Effector memory CD8-positive, alpha-beta T cell (primary cell): ENCODE measurements around the gene CFD.
"Not testable (repeated sequence)": the region's sequence is repeated elsewhere in the genome, so short reads cannot be mapped to it uniquely, and the experiment has no call there.

Experiments
- ATAC-seq: fragments of 150-1000 bp; cut with Tn5 transposase; replicated peaks from 2 replicates; pipeline ENCODE4 v1.10.0; 2021; ENCODE audit warnings: mild to moderate bottlenecking, moderate library complexity
- DNase-seq, 3 experiments: peaks; one replicate each; pipeline ENCODE4 v3.0.0; 2021
- H3K27ac Mint-ChIP-seq, 2 donors: one replicate each; pipeline ENCODE4 v1.8.0; 2022; ENCODE audit warnings: mild to moderate bottlenecking in 2 of 2, mixed read lengths in 2 of 2, moderate library complexity in 2 of 2
- H3K27me3 Mint-ChIP-seq, 2 donors: one replicate each; pipeline ENCODE4 v1.8.0; 2022; ENCODE audit warnings: mixed read lengths in 2 of 2
- H3K36me3 Mint-ChIP-seq: one replicate; pipeline ENCODE4 v1.8.0; 2022; ENCODE audit warnings: mild to moderate bottlenecking, moderate library complexity, mixed read lengths; ENCODE audit not compliant: insufficient read depth
- H3K4me1 Mint-ChIP-seq, 2 donors: one replicate each; pipeline ENCODE4 v1.8.0; 2022; ENCODE audit warnings: low read depth in 2 of 2, mixed read lengths in 2 of 2
- H3K4me3 Mint-ChIP-seq, 2 donors: one replicate each; pipeline ENCODE4 v1.8.0; 2022; ENCODE audit warnings: mild to moderate bottlenecking in 2 of 2, mixed read lengths in 2 of 2, moderate library complexity in 2 of 2
- H3K9me3 Mint-ChIP-seq, 2 donors: one replicate each; pipeline ENCODE4 v1.8.0; 2022; ENCODE audit warnings: mixed read lengths in 2 of 2

CFD gene

GRCh38 chr19:850221-850978 is 9.1 kb upstream of the CFD start:
- H3K4me3 Mint-ChIP-seq, result no peak overlapping the region
- peaks cover 3% of the 10 kb centered on the region for H3K36me3 Mint-ChIP-seq
- H3K9me3 Mint-ChIP-seq, result no peaks in the 10 kb centered on the region
- no peak overlapping the region for H3K27ac Mint-ChIP-seq
- peaks cover 2 to 4% of the 10 kb centered on the region in 2 donors for H3K4me1 Mint-ChIP-seq
- ATAC-seq, result no peak
- no peak for DNase-seq
- peaks cover 30 to 53% of the 10 kb centered on the region in 2 donors for H3K27me3 Mint-ChIP-seq

- Mint-ChIP-seq H3K4me1 (peaks cover 2 to 4% of the 10 kb centered on the region in 2 donors), H3K9me3 (no peaks in the 10 kb centered on the region), H3K27ac (no peak overlapping the region), H3K27me3 (peaks cover 25 to 47% of the 10 kb centered on the region in 2 donors), H3K4me3 (no peak overlapping the region), H3K36me3 (peaks cover 3% of the 10 kb centered on the region)
- DNase-seq (no peak), ATAC-seq (no peak)
Measured at GRCh38 chr19:850979-851335, 8.5 kb upstream of the CFD start.

GRCh38 chr19:852136-853013 is 7.1 kb upstream of the CFD start, which contains the start of gene ELANE:
ELANE (plus strand) TSS chr19:852303; CDS start chr19:852329, 26 bp downstream.
- H3K9me3 Mint-ChIP-seq, result no peaks in the 10 kb centered on the region
- H3K36me3 Mint-ChIP-seq, result no peaks in the 10 kb centered on the region
- no peak within 1 kb of the TSS for H3K27ac Mint-ChIP-seq
- H3K4me1 Mint-ChIP-seq, result peaks cover 1 to 3% of the 10 kb centered on the region in 2 donors
- H3K4me3 Mint-ChIP-seq, result no peak within 1 kb of the TSS
- H3K27me3 Mint-ChIP-seq, result peaks cover 15 to 37% of the 10 kb centered on the region in 2 donors
- ATAC-seq (no peak), DNase-seq (no peak)

GRCh38 chr19:853014-853585 is 6.4 kb upstream of the CFD start:
- Mint-ChIP-seq H3K4me1 (peaks cover 2 to 3% of the 10 kb centered on the region in 2 donors), H3K36me3 (no peaks in the 10 kb centered on the region), H3K4me3 (no peak overlapping the region), H3K27me3 (peaks cover 9 to 37% of the 10 kb centered on the region in 2 donors), H3K9me3 (no peaks in the 10 kb centered on the region), H3K27ac (no peak overlapping the region)
- no peak for DNase-seq
- no peak for ATAC-seq

GRCh38 chr19:853614-854220 is 5.7 kb upstream of the CFD start:
- DNase-seq, result not testable (repeated sequence)
- peaks cover 3 to 34% of the 10 kb centered on the region in 2 donors for H3K27me3 Mint-ChIP-seq

GRCh38 chr19:854549-854948 is 4.9 kb upstream of the CFD start:
- Mint-ChIP-seq H3K27ac (no peak overlapping the region), H3K9me3 (no peaks in the 10 kb centered on the region), H3K4me1 (peaks cover 2 to 3% of the 10 kb centered on the region in 2 donors), H3K4me3 (no peak overlapping the region), H3K36me3 (no peaks in the 10 kb centered on the region), H3K27me3 (peaks cover 0 to 25% of the 10 kb centered on the region in 2 donors)
- ATAC-seq (no peak), DNase-seq (no peak)

More at GRCh38 chr19:853614-854220, 5.7 kb upstream of the CFD start:
- not testable (repeated sequence) for H3K36me3 Mint-ChIP-seq, H3K4me3 Mint-ChIP-seq, H3K9me3 Mint-ChIP-seq, H3K27ac Mint-ChIP-seq, ATAC-seq, H3K4me1 Mint-ChIP-seq

- no peaks in the 10 kb centered on the region for H3K36me3 Mint-ChIP-seq
- ATAC-seq (no peak), DNase-seq (no peak)
- H3K27ac Mint-ChIP-seq, result no peak overlapping the region
- H3K4me3 Mint-ChIP-seq, result no peak overlapping the region
- H3K9me3 Mint-ChIP-seq, result no peaks in the 10 kb centered on the region
- H3K4me1 Mint-ChIP-seq, result peaks cover 2 to 3% of the 10 kb centered on the region in 2 donors
- H3K27me3 Mint-ChIP-seq, result peaks cover 0 to 20% of the 10 kb centered on the region in 2 donors
Measured at GRCh38 chr19:855142-855541, 4.3 kb upstream of the CFD start.

GRCh38 chr19:855566-856120 is 3.8 kb upstream of the CFD start:
- Mint-ChIP-seq H3K36me3 (no peaks in the 10 kb centered on the region), H3K27ac (no peak overlapping the region), H3K9me3 (no peaks in the 10 kb centered on the region), H3K27me3 (peaks cover 0 to 20% of the 10 kb centered on the region in 2 donors), H3K4me1 (peaks cover 2 to 3% of the 10 kb centered on the region in 2 donors), H3K4me3 (no peak overlapping the region)
- ATAC-seq (no peak), DNase-seq (no peak)

GRCh38 chr19:858284-858683 is 1.2 kb upstream of the CFD start:
- peaks cover 0 to 12% of the 10 kb centered on the region in 2 donors for H3K27me3 Mint-ChIP-seq
- no peak overlapping the region for H3K27ac Mint-ChIP-seq
- H3K4me1 Mint-ChIP-seq, result peaks cover 9 to 12% of the 10 kb centered on the region in 2 donors
- H3K36me3 Mint-ChIP-seq, result peaks cover 2% of the 10 kb centered on the region
- H3K4me3 Mint-ChIP-seq, result no peak overlapping the region
- DNase-seq, result no peak
- no peak for ATAC-seq
- H3K9me3 Mint-ChIP-seq, result no peaks in the 10 kb centered on the region

- Mint-ChIP-seq H3K4me1 (peaks cover 9 to 19% of the 10 kb centered on the region in 2 donors), H3K36me3 (peaks cover 7% of the 10 kb centered on the region), H3K9me3 (no peaks in the 10 kb centered on the region), H3K27me3 (peaks cover 0 to 12% of the 10 kb centered on the region in 2 donors), H3K4me3 (peak overlapping the region; percentile 73 to 79), H3K27ac (no peak overlapping the region)
- ATAC-seq (no peak), DNase-seq (no peak)
Measured at GRCh38 chr19:861141-861755, 1.8 kb downstream of the CFD start.

GRCh38 chr19:861756-862580 is 2.5 kb downstream of the CFD start:
- Mint-ChIP-seq H3K4me3 (peak overlapping the region; percentile 73 to 79), H3K4me1 (peaks cover 9 to 18% of the 10 kb centered on the region in 2 donors), H3K9me3 (no peaks in the 10 kb centered on the region), H3K27me3 (peaks cover 0 to 12% of the 10 kb centered on the region in 2 donors), H3K36me3 (peaks cover 9% of the 10 kb centered on the region), H3K27ac (peak overlapping the region in 1 of 2 donors; percentile 52)
- DNase-seq (peak; percentile 51 to 56 (median 54)), ATAC-seq (peak; percentile 38)
